Left lobe of liver (tissue), 2 donors: Measurements from ENCODE around the gene PCNX4. TPM values are rescaled to one million over a fixed set of nuclear protein-coding genes. Genes with fewer than 3 reads are reported as not detected.

Source experiments
- ATAC-seq: fragments of 200-7000 bp; cut with Tn5 transposase; one replicate; pipeline ENCODE4 v1.9.1; 2020; ENCODE audit warnings: mild to moderate bottlenecking, moderate library complexity
- DNase-seq: peaks from one replicate; pipeline ENCODE4 v3.0.0-alpha.2; 2020; ENCODE audit warnings: low spot score
- total RNA-seq: library from RNA; stranded (reverse); gene quantifications from one replicate; pipeline ENCODE4 v1.2.1, GENCODE V29; 2021
- donor health status: DM: no; HTN: no; CAD: no; lungs with moderate emphysema.
- donor health status: DM: no; HTN: yes; CAD: no.

Gene PCNX4
- total RNA-seq, 1 donor from 2014 or later, result 17.4 TPM

DNA sequence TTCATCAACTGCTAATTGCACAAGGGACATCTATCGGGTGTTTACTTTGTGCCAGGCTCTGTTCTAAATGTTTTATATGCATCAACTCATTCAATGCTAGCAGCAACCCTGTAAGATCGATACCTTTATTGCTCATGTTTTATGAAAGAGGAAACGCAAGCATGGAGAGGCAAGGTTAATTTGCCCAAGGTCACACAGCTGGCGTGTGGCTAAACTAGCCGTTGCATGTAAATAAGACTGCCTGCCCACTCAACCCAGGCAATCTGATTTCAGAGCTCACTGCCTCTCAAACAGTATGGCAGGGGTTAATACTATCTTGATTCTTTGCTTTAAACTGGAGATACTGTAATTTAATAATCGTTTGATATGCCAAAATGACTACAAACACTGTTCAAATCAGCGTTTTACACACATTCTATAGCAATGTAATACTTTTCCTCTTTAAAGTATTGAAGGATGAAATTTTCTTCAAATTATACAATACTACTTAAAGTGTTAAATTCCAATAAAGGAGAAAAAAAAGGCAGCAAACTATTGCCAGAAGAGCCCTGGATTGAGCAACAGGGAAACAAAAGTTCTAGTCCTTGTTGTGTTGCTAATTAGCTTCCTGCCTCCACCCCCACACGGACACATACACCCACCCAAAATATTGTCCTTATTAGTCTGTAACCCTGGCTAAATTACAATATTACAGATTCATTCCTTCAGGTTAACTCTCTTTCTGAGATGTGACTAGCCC is 112.5 kb downstream of the PCNX4 start:
- ATAC-seq (no peak), DNase-seq (no peak)

DNA sequence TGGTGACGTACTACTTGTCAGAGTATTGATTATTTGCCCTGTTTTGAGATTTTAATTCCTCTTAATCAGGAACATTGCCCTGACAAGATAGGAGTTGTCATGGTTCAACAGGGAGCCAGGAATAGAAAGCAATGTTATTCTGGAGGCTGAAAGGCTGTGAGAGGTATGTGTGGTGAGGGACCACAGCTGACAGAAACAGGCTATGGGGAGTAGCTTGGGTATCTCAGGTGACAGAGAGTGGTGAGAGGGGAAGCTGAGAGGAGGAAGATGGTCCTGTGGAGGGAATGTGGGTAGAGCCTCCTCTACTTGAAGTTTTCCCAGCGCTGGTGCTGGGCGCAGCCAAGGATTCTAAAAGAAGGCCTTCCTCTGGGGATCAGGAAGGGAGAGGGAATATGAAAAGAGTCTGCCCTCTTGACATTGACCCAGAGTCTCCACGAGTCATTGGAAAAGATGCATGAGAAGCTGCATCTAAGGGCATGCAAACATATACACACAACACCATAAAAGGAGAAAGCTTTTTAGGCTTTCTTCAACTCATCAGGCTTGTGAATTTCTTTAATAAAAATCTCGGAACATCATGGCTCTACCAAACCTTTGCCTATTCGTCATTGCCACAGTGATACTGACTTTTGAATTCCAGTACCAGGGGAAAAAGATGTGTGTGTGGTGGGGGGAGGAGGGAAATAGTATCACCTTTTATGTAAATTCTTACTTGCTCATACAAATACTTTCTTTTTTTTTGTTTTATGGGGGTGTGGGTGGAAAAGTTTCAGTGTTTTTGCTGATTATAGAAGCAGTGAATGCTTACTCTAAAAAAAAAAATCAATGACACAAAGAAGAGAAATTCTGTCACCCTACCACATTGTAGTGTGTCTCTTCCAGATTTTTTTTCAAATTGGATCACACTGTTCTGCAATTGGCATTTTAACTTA is 113.4 kb downstream of the PCNX4 start:
- DNase-seq (no peak), ATAC-seq (no peak)

DNA sequence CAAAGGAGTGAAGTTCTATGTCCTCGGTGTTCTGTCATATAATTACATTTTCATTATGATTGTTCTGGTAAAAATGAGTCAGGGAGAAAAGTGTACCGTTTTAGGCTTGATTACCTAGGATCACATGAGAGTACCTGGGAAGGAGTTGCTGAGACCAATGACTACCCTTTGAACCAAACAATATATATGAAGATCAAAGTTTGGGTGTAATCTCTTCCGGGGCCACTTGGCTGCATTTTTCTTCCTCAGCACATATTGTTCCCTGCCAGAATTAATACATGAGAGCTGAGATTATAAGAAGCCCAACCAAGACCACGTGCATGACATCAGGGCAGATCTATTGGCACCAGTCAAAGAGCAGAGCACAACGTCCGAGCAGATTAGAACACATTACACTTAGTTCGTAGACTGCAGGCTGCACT is 114.5 kb downstream of the PCNX4 start:
- DNase-seq, result no peak
- no peak for ATAC-seq

DNA sequence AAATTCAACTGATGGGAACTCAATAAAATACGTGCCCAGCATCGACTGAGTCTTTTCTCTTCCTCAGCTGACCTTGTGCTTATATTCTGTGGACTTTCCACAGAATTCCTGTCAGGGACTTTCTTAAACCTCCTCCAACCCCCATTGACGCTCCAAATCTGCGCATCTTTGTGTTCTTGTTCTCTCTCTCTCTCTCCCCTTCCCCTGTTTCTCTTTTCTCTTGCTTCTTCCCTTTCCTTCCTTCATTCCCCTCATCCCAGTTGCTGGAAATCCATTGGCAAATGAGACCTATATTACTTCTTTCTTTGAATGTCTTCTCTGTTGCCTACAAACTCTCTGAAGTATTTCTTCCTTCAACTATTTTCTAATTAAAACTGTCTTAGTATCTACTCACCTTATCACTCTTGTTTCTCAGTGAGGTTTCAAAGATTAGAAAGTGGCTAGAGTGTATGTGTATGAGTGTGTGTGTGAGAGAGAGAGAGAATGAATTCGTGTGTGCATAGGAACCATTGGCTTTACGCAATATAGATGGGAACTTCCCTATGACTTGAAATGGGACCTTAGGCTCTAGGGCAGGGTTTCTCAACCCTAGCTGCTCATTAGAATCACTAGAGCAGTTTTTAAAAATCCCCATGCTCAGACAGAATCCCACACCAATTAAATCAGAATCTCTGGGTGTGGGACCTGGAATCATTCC is 115.3 kb downstream of the PCNX4 start:
- no peak for ATAC-seq
- no peak for DNase-seq

DNA sequence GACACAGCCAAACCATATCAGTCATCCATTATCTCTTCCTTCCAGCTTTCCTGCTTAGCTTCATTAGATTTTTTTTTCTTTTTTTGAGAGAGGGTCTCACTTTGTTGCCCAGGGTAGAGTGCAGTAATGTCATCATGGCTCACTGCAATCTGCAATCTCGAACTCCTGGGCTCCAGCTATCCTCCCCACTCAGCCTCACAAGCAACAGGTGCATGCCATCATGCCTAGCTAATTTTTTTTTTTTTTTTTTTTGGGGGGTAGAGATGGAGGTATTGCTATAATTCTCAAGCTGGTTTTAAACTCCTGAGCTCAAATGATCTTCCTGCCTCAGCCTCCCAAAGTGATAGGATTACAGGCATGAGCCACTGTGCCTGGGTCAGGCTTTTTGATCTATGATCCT is 119.0 kb downstream of the PCNX4 start:
- ATAC-seq (no peak), DNase-seq (no peak)

DNA sequence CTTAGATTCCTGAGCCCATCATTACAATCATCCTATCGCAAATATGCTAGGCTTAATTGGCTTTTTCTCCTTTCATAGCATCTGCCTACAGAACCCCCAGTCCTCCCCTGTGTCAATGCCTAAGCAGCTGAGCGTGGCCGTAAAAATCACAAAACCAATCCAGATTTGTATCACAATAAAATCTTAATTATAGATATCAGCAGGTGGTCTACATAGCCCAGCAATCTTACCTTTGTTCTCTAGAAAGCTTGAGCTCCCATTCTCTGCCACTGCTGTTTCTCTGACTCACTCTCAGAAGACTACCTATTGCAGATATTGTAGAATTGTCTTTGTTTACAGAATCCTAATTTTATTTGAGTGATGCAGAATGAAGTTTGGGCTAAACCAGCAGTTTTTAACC is 119.4 kb downstream of the PCNX4 start:
- DNase-seq, result no peak
- ATAC-seq, result no peak

DNA sequence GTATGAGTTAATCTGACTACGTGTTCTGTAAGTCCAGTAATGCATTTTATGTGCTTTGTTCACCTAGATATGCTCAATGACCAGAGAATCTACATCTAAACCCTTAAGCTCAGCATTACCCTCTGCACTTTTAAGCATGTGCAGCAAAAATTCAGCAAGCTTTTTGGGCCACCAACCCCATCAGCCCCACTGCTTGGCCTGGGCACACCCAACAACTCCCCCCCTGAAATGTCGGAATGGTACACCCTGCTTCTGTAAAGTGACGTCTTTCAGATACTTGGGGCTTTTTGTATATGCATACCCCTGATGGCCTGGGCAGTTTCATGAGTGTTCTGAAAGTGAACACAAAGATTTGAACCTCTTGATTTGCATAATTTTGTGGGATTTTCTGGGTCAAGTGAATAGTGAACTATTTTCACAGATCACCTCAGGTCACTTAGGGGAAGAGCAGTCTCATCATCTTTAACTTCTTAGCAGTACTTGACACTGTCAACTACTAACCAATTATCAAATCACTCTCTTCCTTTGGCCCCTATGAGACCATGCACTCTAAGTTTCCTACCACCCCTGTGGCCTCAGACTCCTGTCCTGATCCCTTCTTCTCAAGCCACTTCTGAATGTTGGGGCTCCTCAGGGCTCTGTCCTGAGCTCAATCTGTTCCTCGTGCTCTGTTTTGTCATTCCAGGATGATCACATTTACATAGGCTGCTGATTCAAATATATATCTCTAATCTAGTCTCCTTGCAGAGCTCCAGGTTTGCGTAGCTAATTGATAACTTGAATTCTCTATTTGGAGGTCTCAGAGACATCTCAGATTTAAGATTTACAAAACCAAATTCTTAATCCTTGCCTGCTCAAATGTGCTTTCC is 121.0 kb downstream of the PCNX4 start:
- no peak for ATAC-seq
- no peak for DNase-seq

DNA sequence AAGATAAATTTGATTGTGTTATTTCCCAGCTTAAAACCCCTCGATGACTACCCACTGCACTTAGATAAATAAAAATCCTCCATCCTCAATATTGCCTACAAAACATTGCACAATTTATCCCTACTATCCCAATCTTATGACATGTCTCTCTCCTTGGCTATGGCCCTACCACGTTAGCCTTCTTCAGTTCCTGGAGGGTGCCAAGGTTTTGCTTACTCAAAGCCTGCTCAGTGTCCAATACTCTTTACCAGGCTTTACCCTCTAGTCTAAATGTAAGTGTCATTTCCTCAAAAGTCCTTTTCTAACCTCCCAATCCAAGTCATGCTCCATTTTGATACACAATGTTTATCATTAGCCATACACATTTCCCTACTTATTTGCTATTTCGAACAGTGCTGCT is 122.3 kb downstream of the PCNX4 start:
- no peak for DNase-seq

DNA sequence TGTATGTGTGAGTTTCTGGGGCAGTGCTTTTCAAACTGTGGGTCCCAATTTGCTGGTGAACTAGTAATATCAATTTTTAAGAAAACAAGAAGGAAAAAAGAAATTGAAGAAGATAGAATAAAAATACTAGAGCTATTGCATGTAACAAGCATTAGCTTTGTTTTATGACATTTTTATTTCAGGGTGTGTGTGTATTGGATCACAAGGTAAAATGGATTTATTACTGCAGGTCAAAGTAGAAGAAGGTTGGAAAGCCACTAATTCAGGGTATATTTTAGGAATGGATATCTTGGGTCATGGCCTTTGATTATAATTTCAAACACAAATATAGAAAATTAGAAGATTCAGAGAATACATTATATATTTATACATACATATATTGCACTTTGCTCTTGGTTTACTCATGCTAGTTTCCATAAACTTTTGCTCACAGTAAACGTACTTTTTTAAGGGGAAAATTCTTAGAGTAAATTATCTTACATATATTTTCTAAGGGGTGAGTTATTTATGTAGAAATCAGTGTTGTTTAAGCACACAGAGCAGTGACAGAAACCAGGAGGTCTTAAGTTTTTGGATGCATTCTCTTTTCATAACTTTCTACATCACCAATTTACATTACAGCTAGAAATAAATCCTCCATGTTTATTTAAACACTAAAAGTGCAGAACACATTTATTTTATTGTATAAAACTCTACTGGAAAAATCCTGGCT is 122.8 kb downstream of the PCNX4 start:
- ATAC-seq, result no peak
- DNase-seq, result no peak

More for the DNA sequence above, 122.3 kb downstream of the PCNX4 start:
- no peak for ATAC-seq

DNA sequence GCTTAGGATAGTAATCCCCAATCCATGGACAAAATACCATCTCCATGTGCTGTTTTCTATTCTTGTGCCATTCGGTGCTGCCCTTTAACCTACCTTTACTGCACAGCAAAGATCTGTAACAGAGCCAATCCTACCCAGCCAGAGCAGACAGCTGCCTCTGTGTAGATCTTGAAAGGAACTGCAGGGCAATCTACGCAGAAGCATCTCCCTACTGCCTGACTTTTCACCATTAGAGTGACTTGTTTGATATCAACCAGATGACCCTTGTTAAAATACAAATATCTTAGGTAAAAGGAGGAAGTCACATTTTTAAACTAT is 123.4 kb downstream of the PCNX4 start:
- DNase-seq (no peak), ATAC-seq (no peak)

DNA sequence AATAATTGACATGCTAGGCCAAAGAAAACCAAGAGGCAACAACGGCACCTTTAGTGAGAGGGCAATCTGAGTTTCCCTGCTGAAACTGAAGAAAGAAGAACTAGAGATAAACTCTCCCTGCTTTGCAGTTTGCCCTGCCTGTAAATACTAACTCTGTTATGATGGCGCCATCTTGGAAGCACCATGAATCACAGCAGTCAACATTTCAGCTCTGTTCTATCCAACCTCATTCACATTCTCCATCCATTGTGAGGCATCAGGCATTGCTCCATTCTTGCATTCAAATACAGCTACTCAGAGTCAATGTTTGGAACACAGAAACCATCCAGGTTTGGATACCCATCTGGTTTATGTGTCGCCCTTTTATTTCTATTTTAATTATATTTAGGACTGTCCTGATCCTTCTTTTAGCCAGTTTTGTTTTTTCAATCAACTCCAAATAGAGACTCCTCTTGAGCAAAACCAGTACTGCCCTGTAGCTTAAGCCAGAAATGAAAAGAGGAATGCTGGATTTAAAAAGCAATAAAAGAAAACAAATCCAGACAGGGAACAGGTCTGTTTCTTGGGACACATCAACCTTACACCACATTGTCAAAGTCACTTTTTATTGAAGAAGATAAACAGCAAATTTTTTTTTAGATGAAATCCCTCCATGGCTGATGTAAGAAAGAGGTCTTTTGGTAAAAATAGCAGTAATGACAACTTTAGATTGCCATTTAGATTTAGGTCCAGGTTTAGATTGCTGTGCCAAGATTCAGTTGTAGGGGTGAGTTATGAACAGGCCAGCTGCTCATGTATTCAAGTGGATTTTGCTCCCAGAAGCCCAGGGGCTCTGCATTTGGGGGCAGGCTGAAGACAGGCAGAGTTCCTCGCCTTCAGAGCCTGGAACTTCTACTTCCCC is 124.0 kb downstream of the PCNX4 start:
- DNase-seq, result no peak

DNA sequence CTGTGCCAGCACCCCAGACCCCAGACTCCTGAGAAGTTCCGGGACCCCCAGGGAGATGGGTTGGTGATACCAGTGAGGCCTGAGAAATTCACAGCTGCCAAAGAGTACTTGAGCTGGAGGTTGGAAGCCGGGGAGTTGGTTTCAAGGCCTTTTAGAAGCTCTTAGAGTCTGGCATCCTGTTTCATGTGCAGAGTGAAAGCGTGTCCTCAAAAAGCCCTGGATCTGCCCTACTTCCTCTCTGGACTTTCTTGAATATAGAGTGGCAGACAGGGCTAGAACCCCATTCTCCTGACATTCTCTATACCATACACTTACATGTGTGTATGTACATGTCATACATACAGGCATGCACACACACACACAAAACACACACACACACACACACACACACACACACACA is 126.0 kb downstream of the PCNX4 start:
- ATAC-seq, result no peak

More for the DNA sequence above, 124.0 kb downstream of the PCNX4 start:
- no peak for ATAC-seq

More for the DNA sequence above, 126.0 kb downstream of the PCNX4 start:
- DNase-seq, result no peak

Other genes starting within 250 kb of the PCNX4 start
- 0.65 TPM for gene RTN1, start 221.1 kb upstream of the PCNX4 start, total RNA-seq
- gene LRRC9, start 171.8 kb upstream of the PCNX4 start, total RNA-seq, result not detected
- 92.1 TPM for gene DHRS7, start 73.5 kb downstream of the PCNX4 start, total RNA-seq
- gene PPM1A, start 157.3 kb downstream of the PCNX4 start, total RNA-seq, result 43.7 TPM